Lower lobe of right lung (tissue), 2 donors: Measurements from ENCODE around the gene ARL6IP1. TPM values are rescaled to one million over a fixed set of nuclear protein-coding genes. Genes with fewer than 3 reads are reported as not detected.

Source experiments
- ATAC-seq, 2 donors: fragments of 200-7000 bp; cut with Tn5 transposase; one replicate each; pipeline ENCODE4 v1.9.1; 2020 to 2022; ENCODE audit warnings: mild to moderate bottlenecking in 2 of 2, moderate library complexity in 2 of 2
- DNase-seq: peaks from one replicate; pipeline ENCODE4 v3.0.0-alpha.2; 2020
- H3K27ac ChIP-seq: fragments of 200-600 bp; one replicate; pipeline ENCODE4 v1.8.0; 2022
- H3K27me3 ChIP-seq: fragments of 200-600 bp; one replicate; pipeline ENCODE4 v1.8.0; 2022; ENCODE audit warnings: low read depth
- H3K36me3 ChIP-seq: fragments of 200-600 bp; one replicate; pipeline ENCODE4 v1.8.0; 2022; ENCODE audit warnings: mild to moderate bottlenecking
- H3K4me1 ChIP-seq: fragments of 200-600 bp; one replicate; pipeline ENCODE4 v1.8.0; 2022
- H3K4me3 ChIP-seq: fragments of 200-600 bp; one replicate; pipeline ENCODE4 v1.8.0; 2022; ENCODE audit warnings: mild to moderate bottlenecking
- H3K9me3 ChIP-seq: fragments of 200-600 bp; one replicate; pipeline ENCODE4 v1.8.0; 2022
- intact Hi-C: fragments of 100-400 bp; cut with DNase I; formaldehyde crosslinking; loops from one replicate; pipeline ENCODE4 v1.11.0; 2022
- total RNA-seq: library from RNA; stranded (reverse); fragmentation: NEBNext Ultra II Directional; extraction: Animal tissue kit (Norgen Biotek cat#: 25700); gene quantifications from one replicate; pipeline ENCODE4 v1.2.1, GENCODE V29; 2021
- TF ChIP-seq, protein P1 (sequence below): fragments of 200-600 bp; IDR thresholded peaks from one replicate; pipeline ENCODE4 v1.8.0; 2022; ENCODE audit warnings: antibody characterized with exemption, mild to moderate bottlenecking
- donor health status: DM: no; HTN: yes; CAD: no; lungs with severe emphysema.

ARL6IP1 gene
- total RNA-seq, 1 donor from 2014 or later, result 130 TPM

DNA sequence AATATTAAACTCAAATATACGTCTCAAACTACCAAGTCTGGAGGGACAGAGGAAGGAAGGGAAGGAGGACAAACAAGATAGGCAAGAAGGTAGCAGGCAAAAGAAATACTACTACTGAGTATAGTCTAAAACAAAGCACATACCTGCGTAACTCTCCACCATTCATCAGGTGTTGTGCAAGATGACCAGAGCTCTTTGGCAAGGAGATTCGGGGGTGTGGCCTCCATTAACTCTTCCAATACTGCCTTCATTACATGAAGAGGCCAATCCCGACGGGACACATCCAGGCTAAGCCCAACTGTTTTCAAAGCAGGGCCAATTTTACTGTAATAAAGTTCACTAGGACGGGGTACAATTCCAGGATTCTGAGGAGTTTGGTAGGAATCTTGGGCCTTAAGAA, 38.2 kb upstream of the ARL6IP1 start:
- Histone ChIP-seq H3K4me3 (no peak overlapping the region), H3K36me3 (peaks cover 96% of the 10 kb centered on the region), H3K27ac (no peak overlapping the region), H3K9me3 (no peaks in the 10 kb centered on the region), H3K27me3 (no peaks in the 10 kb centered on the region), H3K4me1 (no peaks in the 10 kb centered on the region)
- TF ChIP-seq, protein P1, sequence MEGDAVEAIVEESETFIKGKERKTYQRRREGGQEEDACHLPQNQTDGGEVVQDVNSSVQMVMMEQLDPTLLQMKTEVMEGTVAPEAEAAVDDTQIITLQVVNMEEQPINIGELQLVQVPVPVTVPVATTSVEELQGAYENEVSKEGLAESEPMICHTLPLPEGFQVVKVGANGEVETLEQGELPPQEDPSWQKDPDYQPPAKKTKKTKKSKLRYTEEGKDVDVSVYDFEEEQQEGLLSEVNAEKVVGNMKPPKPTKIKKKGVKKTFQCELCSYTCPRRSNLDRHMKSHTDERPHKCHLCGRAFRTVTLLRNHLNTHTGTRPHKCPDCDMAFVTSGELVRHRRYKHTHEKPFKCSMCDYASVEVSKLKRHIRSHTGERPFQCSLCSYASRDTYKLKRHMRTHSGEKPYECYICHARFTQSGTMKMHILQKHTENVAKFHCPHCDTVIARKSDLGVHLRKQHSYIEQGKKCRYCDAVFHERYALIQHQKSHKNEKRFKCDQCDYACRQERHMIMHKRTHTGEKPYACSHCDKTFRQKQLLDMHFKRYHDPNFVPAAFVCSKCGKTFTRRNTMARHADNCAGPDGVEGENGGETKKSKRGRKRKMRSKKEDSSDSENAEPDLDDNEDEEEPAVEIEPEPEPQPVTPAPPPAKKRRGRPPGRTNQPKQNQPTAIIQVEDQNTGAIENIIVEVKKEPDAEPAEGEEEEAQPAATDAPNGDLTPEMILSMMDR, result no peak
- ATAC-seq (peak; percentile 85 to 88), DNase-seq (no peak)
- intact Hi-C loops, result no loop called here

DNA sequence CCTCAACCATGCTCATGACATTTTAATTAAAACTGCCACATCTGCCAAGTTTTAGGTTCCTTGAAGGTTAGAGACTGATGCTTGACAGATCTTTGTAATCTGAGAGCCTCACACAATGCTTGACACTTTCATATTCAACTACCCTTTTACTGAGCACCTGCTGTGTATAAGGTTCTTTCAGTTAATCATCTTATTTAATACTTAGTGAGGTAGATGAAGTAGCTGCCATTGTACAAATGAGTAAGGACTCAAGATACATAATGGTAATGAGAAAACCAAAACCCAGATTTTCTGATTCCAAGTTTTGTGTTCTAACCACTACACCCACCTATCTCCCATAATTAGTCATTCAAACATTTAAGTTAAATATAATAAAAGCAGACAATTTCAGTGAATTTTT, 35.4 kb upstream of the ARL6IP1 start:
- no peak for ATAC-seq

DNA sequence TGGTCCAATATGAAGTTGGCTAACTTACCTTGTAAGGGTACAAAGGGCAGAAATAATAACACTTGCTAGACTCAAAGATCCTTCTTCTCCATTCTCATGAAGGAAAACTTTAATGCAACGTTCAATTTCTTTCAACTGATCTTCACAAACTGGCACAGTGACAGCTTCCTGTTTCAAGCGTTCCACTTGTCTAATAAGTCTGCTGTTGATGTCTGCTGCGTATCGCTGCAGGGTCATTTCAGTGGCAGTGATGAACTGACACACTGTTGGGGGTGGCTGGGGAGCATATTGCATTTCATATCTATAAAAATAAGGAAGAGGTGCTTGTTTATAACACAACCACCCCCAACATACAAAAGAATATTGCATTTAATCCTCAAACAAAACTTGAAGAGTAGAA, 33.5 kb upstream of the ARL6IP1 start:
- Histone ChIP-seq H3K36me3 (peaks cover 100% of the 10 kb centered on the region), H3K27ac (no peak overlapping the region), H3K4me1 (no peaks in the 10 kb centered on the region), H3K27me3 (no peaks in the 10 kb centered on the region), H3K4me3 (no peak overlapping the region), H3K9me3 (no peaks in the 10 kb centered on the region)
- intact Hi-C loops, result no loop called here
- TF ChIP-seq, protein P1, result no peak
- ATAC-seq, result no peak
- DNase-seq, result no peak

More for the DNA sequence above, 35.4 kb upstream of the ARL6IP1 start:
- H3K9me3 ChIP-seq, result no peaks in the 10 kb centered on the region
- H3K36me3 ChIP-seq, result peaks cover 100% of the 10 kb centered on the region
- TF ChIP-seq, protein P1, result no peak
- H3K27me3 ChIP-seq, result no peaks in the 10 kb centered on the region
- intact Hi-C loops, result no loop called here
- no peaks in the 10 kb centered on the region for H3K4me1 ChIP-seq
- H3K4me3 ChIP-seq, result no peak overlapping the region
- DNase-seq, result no peak
- no peak overlapping the region for H3K27ac ChIP-seq

DNA sequence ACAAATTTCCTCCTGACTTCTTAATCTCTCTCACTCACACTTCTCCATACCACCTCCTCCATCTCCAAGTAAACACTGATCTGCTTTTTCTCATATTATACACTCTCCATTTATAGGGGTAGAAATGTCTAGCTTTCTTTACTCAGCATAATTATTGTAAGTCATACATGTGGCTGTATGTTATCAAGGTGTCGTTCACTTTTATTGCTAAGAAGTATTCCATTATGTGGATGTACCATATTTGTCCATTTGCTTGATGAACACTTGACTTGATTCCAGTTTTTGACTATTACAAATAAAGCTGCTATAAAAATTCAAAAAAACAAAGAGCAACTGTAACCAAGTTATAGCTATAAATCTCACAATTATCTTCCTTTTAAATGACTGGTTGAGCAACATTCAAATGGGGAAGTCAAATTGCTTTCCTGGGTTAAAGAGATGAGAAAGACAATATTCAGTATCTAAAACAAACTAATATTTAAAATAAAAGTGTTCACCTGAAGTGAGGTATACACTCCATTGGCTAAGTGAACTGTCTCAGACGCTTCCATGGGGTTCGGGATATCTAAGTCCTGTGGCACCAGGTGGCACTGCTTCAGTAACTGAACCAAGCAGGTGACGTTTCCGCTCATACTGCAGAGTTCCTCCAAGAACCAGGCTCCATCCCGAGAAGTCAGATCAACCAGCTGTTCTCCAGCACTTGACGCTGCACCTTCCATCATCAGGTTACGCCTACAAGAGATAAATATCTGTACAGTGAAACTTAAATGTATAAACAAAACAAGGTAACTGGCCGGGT, 32.6 kb upstream of the ARL6IP1 start:
- no peaks in the 10 kb centered on the region for H3K4me1 ChIP-seq
- H3K27me3 ChIP-seq, result no peaks in the 10 kb centered on the region
- TF ChIP-seq, protein P1, result no peak
- no peaks in the 10 kb centered on the region for H3K9me3 ChIP-seq
- intact Hi-C loops, result no loop called here
- no peak overlapping the region for H3K4me3 ChIP-seq
- no peak overlapping the region for H3K27ac ChIP-seq
- H3K36me3 ChIP-seq, result peaks cover 100% of the 10 kb centered on the region
- no peak for DNase-seq
- ATAC-seq, result no peak

DNA sequence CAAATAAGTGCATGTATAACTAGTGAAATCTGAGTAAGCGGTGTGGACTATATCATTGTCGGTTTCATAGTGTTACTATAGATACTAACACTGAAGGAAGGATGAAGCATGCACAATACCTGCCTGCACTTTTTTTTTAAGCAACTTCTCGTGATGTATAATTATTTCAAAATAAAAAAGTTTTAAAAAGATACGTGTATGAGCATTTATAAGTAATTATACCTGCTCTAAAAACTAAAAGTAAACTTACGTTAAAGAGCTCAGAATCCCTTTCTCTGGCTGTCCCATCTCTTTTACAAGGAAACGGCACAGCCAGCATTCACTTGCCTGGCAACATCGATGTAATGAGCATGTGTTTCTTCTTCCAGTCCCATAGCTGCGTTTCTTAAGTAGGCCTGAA, 31.3 kb upstream of the ARL6IP1 start:
- intact Hi-C loops, result no loop called here
- no peak for ATAC-seq
- peaks cover 100% of the 10 kb centered on the region for H3K36me3 ChIP-seq

More for the DNA sequence above, 31.3 kb upstream of the ARL6IP1 start:
- TF ChIP-seq, protein P1, result no peak
- no peaks in the 10 kb centered on the region for H3K4me1 ChIP-seq
- H3K4me3 ChIP-seq, result no peak overlapping the region
- DNase-seq, result no peak
- H3K27ac ChIP-seq, result no peak overlapping the region
- H3K27me3 ChIP-seq, result no peaks in the 10 kb centered on the region
- no peaks in the 10 kb centered on the region for H3K9me3 ChIP-seq
